ENCODE results near the gene BBIP1. TPM values are rescaled to one million over a fixed set of nuclear protein-coding genes. Genes with fewer than 3 reads are reported as not detected.

Gene BBIP1
- total and polyA plus RNA-seq, 4 donors, result 20.5 to 42.4 (median 30.6) TPM

- no peak for ATAC-seq (ENCODE audit: insufficient read depth, low FRiP score)
- WGBS, 2 donors, result 43 to 74% methylated on average over 5 of the region's 5 CpGs
- no peak overlapping the region for H3K27ac ChIP-seq (ENCODE audit: low read depth in 1 of 2, low read length in 1 of 2)
- TF ChIP-seq CTCF (IDR thresholded peaks at IDR 0.05; ENCODE audit: control extremely low read depth, extremely low read depth), result no peak
- no peak for DNase-seq
- peaks cover 0 to 14% (median 0%) of the 10 kb centered on the region in 5 donors for H3K4me1 ChIP-seq (ENCODE audit: control insufficient read depth in 5 of 5, insufficient read depth in 5 of 5, low read length in 5 of 5)
- H3K36me3 ChIP-seq (ENCODE audit: control insufficient read depth in 4 of 4, insufficient read depth in 4 of 4, low read length in 4 of 4), result peaks cover 0 to 13% (median 9%) of the 10 kb centered on the region in 4 donors
- no peaks in the 10 kb centered on the region for H3K27me3 ChIP-seq (ENCODE audit: control insufficient read depth in 3 of 3, insufficient read depth in 3 of 3, low read length in 2 of 3)
- H3K4me3 ChIP-seq, result no peak overlapping the region
- H3K9me3 ChIP-seq (ENCODE audit: control insufficient read depth in 4 of 4, insufficient read depth in 3 of 4, low read length in 3 of 4), result peaks cover 0 to 4% (median 0%) of the 10 kb centered on the region in 4 donors
- H3K9ac ChIP-seq (ENCODE audit: insufficient read depth in 1 of 2, low read length in 2 of 2), result no peak overlapping the region
Observed at GRCh38 chr10:110944792-110945396, 25.9 kb upstream of the BBIP1 start.

GRCh38 chr10:110939419-110939818, 20.4 kb upstream of the BBIP1 start:
- ATAC-seq (ENCODE audit: insufficient read depth, low FRiP score) (no peak), DNase-seq (no peak)
- peaks cover 0 to 4% (median 0%) of the 10 kb centered on the region in 4 donors for H3K9me3 ChIP-seq (ENCODE audit: control insufficient read depth in 4 of 4, insufficient read depth in 3 of 4, low read length in 3 of 4)
- H3K9ac ChIP-seq (ENCODE audit: insufficient read depth in 1 of 2, low read length in 2 of 2), result no peak overlapping the region
- no peaks in the 10 kb centered on the region for H3K27me3 ChIP-seq (ENCODE audit: control insufficient read depth in 3 of 3, insufficient read depth in 3 of 3, low read length in 2 of 3)
- peaks cover 0 to 5% (median 3%) of the 10 kb centered on the region in 4 donors for H3K36me3 ChIP-seq (ENCODE audit: control insufficient read depth in 4 of 4, insufficient read depth in 4 of 4, low read length in 4 of 4)
- WGBS, 2 donors, result 96% methylated on average over 4 of the region's 4 CpGs
- peaks cover 0 to 6% (median 0%) of the 10 kb centered on the region in 5 donors for H3K4me1 ChIP-seq (ENCODE audit: control insufficient read depth in 5 of 5, insufficient read depth in 5 of 5, low read length in 5 of 5)
- TF ChIP-seq CTCF (IDR thresholded peaks at IDR 0.05; ENCODE audit: control extremely low read depth, extremely low read depth), result no peak
- no peak overlapping the region for H3K27ac ChIP-seq (ENCODE audit: low read depth in 1 of 2, low read length in 1 of 2)
- H3K4me3 ChIP-seq, result no peak overlapping the region

- WGBS, 2 donors, result 97 to 98% methylated on average over 18 of the region's 18 CpGs
- no peaks in the 10 kb centered on the region for H3K27me3 ChIP-seq (ENCODE audit: control insufficient read depth in 3 of 3, insufficient read depth in 3 of 3, low read length in 2 of 3)
- ATAC-seq (ENCODE audit: insufficient read depth, low FRiP score) (no peak), DNase-seq (no peak)
- no peak overlapping the region for H3K4me3 ChIP-seq
- no peaks in the 10 kb centered on the region for H3K9me3 ChIP-seq (ENCODE audit: control insufficient read depth in 4 of 4, insufficient read depth in 3 of 4, low read length in 3 of 4)
- no peak overlapping the region for H3K27ac ChIP-seq (ENCODE audit: low read depth in 1 of 2, low read length in 1 of 2)
- H3K4me1 ChIP-seq (ENCODE audit: control insufficient read depth in 5 of 5, insufficient read depth in 5 of 5, low read length in 5 of 5), result peaks cover 0 to 11% (median 0%) of the 10 kb centered on the region in 5 donors
- no peak for TF ChIP-seq CTCF (IDR thresholded peaks at IDR 0.05; ENCODE audit: control extremely low read depth, extremely low read depth)
- no peaks in the 10 kb centered on the region for H3K36me3 ChIP-seq (ENCODE audit: control insufficient read depth in 4 of 4, insufficient read depth in 4 of 4, low read length in 4 of 4)
- H3K9ac ChIP-seq (ENCODE audit: insufficient read depth in 1 of 2, low read length in 2 of 2), result no peak overlapping the region
Observed at GRCh38 chr10:110936757-110937156, 17.8 kb upstream of the BBIP1 start.

All from lung (tissue), 12 donors.